GM12873 (cell line): ENCODE measurements around the gene TEX22.

Experiments
- TF ChIP-seq, protein P1 (sequence below): IDR thresholded peaks from 2 replicates; pipeline ENCODE4 v1.5.1; 2012; ENCODE audit warnings: low read depth, mild to moderate bottlenecking, moderate library complexity, low read length, control low read depth; ENCODE audit not compliant: insufficient read depth; ENCODE audit errors: missing control alignments

The TEX22 gene

DNA sequence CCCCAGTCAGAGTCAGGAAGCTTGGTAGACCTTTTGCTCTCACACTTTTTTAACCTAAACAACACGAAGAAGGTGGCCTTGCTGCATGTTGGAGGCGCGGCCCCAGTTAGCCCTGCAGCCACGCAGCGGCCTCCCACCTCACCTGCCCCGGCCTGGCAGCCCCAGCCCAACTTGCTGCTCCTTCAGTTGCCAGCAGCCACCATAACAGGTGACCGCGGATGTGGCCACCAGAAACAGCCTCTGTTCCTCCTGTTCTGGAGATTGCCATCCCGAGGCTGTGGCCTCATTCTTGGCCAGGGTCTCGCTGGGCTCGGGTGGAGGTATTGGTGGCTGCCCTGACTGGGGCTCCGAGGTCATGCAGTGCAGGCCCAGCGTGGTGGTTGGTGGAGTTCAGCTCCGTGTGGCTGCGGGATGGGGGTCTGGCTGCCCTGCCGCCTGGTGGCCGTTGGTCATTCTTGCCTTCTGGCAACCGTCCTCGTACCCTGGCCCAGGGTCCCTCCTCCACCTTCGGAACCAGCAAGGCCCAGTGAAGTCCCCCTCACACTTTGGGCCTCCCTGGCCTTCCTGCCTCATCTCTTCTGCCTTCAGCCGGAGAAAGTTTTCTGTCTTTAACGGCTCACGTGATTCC is 20.7 kb upstream of the TEX22 start:
- TF ChIP-seq, protein P1, sequence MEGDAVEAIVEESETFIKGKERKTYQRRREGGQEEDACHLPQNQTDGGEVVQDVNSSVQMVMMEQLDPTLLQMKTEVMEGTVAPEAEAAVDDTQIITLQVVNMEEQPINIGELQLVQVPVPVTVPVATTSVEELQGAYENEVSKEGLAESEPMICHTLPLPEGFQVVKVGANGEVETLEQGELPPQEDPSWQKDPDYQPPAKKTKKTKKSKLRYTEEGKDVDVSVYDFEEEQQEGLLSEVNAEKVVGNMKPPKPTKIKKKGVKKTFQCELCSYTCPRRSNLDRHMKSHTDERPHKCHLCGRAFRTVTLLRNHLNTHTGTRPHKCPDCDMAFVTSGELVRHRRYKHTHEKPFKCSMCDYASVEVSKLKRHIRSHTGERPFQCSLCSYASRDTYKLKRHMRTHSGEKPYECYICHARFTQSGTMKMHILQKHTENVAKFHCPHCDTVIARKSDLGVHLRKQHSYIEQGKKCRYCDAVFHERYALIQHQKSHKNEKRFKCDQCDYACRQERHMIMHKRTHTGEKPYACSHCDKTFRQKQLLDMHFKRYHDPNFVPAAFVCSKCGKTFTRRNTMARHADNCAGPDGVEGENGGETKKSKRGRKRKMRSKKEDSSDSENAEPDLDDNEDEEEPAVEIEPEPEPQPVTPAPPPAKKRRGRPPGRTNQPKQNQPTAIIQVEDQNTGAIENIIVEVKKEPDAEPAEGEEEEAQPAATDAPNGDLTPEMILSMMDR = no peak

DNA sequence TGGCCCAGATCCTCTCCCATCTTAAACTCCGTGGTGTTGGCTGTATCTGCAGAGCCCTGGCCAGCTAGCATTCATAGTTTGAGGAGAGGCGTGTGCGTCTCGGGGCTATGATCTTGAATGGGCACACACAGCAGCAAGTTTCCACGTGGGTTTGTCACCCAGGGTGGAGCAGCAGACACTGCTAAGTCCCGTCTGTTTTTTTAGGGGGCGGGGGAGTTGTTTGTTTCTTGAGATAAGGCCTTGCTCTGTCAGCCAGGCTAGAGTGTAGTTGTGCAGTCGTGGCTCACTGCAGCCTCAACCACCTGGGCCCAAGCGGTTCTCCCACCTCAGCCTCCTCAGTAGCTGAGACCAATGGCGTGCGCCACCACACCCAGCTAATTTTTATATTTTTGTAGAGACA is 20.1 kb upstream of the TEX22 start:
- TF ChIP-seq, protein P1 = no peak

DNA sequence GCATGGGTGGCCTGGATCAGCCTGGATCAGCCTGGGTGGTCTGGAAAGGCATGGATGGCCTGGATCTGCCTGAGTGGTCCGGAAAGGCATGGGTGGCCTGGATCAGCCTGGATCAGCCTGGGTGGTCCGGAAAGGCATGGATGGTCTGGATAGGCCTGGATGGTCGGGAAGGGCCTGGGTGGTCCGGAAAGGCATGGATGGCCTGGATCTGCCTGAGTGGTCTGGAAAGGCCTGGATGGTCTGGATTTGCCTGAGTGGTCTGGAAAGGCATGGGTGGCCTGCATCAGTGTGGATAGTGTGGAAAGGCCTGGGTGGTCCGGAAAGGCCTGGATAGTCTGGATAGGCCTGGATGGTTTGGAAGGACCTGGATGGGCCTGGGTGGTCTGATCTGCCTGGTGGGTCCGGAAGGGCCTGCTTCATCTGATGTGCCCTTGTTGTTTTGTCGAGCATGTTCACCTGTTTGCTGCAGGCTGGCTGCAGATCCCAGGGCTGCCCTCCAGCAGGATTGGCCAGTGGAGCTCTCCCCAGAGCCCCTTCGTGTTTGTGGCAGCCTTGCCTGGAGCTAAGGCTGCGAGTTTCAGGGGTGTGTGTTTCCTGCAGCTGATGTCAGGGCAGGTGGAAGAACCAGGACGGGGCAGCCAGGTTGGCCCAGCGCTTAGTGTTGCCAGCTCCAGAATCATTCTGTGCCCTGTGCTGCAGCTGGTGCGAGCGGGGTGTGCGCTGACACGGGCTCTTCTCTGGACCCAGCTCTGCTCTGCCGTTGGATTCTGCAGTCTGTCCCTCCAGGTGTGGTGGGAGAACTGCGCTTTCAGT is 19.3 kb upstream of the TEX22 start:
- TF ChIP-seq, protein P1 = no peak

DNA sequence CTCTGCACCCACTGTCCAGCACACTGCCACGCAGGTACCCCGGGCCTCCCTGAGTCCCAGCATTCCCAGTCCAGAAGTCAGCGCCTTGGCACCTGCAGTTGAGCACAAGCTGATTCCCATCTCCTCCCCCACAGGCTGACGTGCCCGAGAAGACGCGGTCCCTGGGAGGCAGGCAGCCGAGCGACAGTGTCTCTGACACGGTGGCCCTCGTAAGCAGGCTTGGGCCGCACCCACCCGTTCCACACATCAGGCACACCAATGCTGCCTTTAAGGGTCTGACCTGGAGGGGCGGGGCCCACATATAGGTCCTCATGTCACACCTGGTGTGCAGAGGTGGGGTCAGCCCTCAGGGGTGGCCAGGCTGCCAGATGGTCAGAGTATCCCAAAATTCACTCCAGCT is 18.4 kb upstream of the TEX22 start:
- TF ChIP-seq, protein P1 = no peak

DNA sequence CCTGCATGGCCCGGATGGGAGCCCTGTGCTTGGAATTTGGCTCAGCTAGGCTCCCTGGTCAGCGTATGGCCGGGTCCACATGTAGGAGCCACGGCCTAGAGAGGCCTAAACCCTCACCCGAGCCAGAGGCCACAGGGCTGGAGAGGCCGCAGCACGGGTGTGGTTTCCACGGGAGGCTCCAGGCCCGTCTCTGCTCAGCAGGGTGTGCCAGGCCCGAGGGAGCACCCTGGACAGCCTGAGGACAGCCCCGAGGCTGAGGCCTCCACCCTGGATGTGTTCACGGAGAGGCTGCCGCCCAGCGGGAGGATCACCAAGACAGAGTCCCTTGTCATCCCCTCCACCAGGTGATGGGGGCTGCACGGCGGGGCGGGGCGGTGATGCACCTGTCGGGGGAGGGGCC is 17.6 kb upstream of the TEX22 start:
- TF ChIP-seq, protein P1 = no peak

DNA sequence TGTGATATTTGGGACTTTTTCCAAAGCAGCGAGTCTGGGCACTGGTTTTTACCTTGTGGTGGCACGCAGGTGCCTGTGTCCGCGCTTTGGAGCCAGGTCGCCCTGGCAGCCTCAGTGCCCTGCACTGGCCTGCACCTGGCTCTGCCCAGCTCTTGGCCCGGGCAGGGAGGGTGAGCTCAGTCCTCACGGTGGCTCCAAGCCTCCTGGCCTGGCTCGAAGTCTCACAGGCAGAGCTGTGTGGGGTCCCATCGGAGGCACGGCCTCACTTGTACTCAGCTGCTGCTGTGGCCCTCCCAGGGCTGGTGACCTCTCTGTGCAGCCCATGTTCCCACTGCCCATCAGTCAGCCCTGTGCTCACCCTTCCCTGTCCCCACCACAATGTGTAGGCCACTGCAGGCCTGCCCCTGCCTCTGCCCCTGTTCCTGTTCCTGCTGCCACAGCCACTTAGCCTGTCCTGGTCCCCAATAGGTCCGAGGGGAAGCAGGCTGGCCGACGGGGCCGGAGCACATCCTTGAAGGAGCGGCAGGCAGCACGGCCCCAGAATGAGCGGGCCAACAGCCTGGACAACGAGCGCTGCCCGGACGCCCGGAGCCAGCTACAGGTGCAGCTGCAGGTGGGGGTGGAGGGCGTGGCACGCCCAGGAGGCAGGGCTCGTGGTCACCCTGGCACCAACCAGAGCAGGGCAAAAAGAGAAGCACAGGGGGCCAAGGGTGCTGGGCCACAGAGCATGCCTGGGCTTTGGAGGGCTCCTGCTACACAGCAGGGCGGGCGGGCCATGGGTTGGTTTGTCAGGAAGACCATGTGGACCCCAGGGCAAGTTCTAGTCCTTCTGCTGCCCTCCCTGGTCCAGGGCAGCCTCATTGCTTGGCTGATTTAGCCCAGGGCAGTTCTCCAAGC is 16.6 kb upstream of the TEX22 start:
- TF ChIP-seq, protein P1 = no peak
